BLaER1 treated with 17β-estradiol and CSF1 and Interleukin-3, amounts not matched to agents 10 nM and 100 nM (cell line): ENCODE results near the gene TMEM141.
A peak's percentile ranks its signal among the peaks of the same experiment; 100 is the strongest.
"Not testable (repeated sequence)": the region's sequence is repeated elsewhere in the genome, so short reads cannot be mapped to it uniquely, and the experiment has no call there.

Source experiments
- H3K27ac ChIP-seq, 11 experiments: shearing (Covaris generic); formaldehyde crosslinking; 2 replicates each; pipeline ENCODE4 v1.8.1; 2022
- H3K27me3 ChIP-seq, 11 experiments: shearing (Covaris generic); formaldehyde crosslinking; 2 replicates each; pipeline ENCODE4 v1.8.1; 2022
- H3K36me3 ChIP-seq, 11 experiments: shearing (Covaris generic); formaldehyde crosslinking; 2 replicates each; pipeline ENCODE4 v1.8.1; 2022
- H3K4me1 ChIP-seq, 10 experiments: shearing (Covaris generic); formaldehyde crosslinking; 2 replicates each; pipeline ENCODE4 v1.8.1; 2022
- H3K4me2 ChIP-seq, 11 experiments: shearing (Covaris generic); formaldehyde crosslinking; 2 replicates each; pipeline ENCODE4 v1.8.1; 2022
- H3K4me3 ChIP-seq, 10 experiments: shearing (Covaris generic); formaldehyde crosslinking; 2 replicates each; pipeline ENCODE4 v1.8.1; 2022
- H3K9ac ChIP-seq, 11 experiments: shearing (Covaris generic); formaldehyde crosslinking; 2 replicates each; pipeline ENCODE4 v1.8.1; 2022
- H3K9me3 ChIP-seq, 11 experiments: shearing (Covaris generic); formaldehyde crosslinking; replicated peaks in 1 of 11; 2 replicates each; pipeline ENCODE4 v1.8.1; 2022
- H4K20me1 ChIP-seq, 11 experiments: shearing (Covaris generic); formaldehyde crosslinking; 2 replicates each; pipeline ENCODE4 v1.8.1; 2022
- Cebpa-rat ChIP-seq, 11 experiments: shearing (Covaris generic); IDR thresholded peaks; 2 replicates each; pipeline ENCODE4 v1.8.1; 2022

TMEM141 gene

GRCh38 chr9:136832581-136832980, 41.4 kb downstream of the TMEM141 start:
- Histone ChIP-seq H3K27ac (no peak overlapping the region), H4K20me1 (peaks cover 0 to 94% (median 45%) of the 10 kb centered on the region in 11 experiments; a peak in 14 of 22 replicates), H3K27me3 (no peaks in the 10 kb centered on the region), H3K4me3 (no peak overlapping the region), H3K4me2 (no peak overlapping the region), H3K9me3 (no peaks in the 10 kb centered on the region), H3K36me3 (peaks cover 60 to 97% (median 82%) of the 10 kb centered on the region in 11 experiments), H3K9ac (peak overlapping the region in 1 of 11 experiments; percentile 23; a peak in 1 of 22 replicates), H3K4me1 (no peaks in the 10 kb centered on the region)
- no peak for TF ChIP-seq Cebpa-rat (IDR thresholded peaks at IDR 0.05)

GRCh38 chr9:136833381-136834048, 42.4 kb downstream of the TMEM141 start:
- H3K36me3 ChIP-seq = peaks cover 51 to 97% (median 82%) of the 10 kb centered on the region in 11 experiments
- not testable (repeated sequence) for H3K27ac ChIP-seq, H3K4me2 ChIP-seq

GRCh38 chr9:136835162-136835931, 44.2 kb downstream of the TMEM141 start:
- no peak overlapping the region; a peak in 1 of 22 replicates for H3K9ac ChIP-seq
- no peaks in the 10 kb centered on the region for H3K9me3 ChIP-seq

More at GRCh38 chr9:136833381-136834048, 42.4 kb downstream of the TMEM141 start:
- H4K20me1 ChIP-seq = peaks cover 0 to 94% (median 45%) of the 10 kb centered on the region in 11 experiments; a peak in 14 of 22 replicates
- not testable (repeated sequence) for H3K9ac ChIP-seq, H3K9me3 ChIP-seq, H3K27me3 ChIP-seq, H3K4me1 ChIP-seq, H3K4me3 ChIP-seq

GRCh38 chr9:136835932-136836904, 45.1 kb downstream of the TMEM141 start:
- Histone ChIP-seq H3K4me3 (no peak overlapping the region), H3K27me3 (no peaks in the 10 kb centered on the region), H3K4me2 (no peak overlapping the region), H4K20me1 (peaks cover 0 to 95% (median 44%) of the 10 kb centered on the region in 11 experiments; a peak in 18 of 22 replicates), H3K36me3 (peaks cover 41 to 97% (median 80%) of the 10 kb centered on the region in 11 experiments), H3K4me1 (peaks cover 10 to 20% (median 14%) of the 10 kb centered on the region in 10 experiments), H3K9me3 (no peaks in the 10 kb centered on the region), H3K27ac (no peak overlapping the region), H3K9ac (no peak overlapping the region; a peak in 1 of 22 replicates)
- no peak for TF ChIP-seq Cebpa-rat (IDR thresholded peaks at IDR 0.05)

More at GRCh38 chr9:136835162-136835931, 44.2 kb downstream of the TMEM141 start:
- no peak overlapping the region for H3K4me3 ChIP-seq
- no peak overlapping the region for H3K4me2 ChIP-seq
- peaks cover 2 to 11% (median 5%) of the 10 kb centered on the region in 10 experiments; a peak in 15 of 20 replicates for H3K4me1 ChIP-seq
- H3K27ac ChIP-seq = no peak overlapping the region
- peaks cover 0 to 95% (median 44%) of the 10 kb centered on the region in 11 experiments; a peak in 17 of 22 replicates for H4K20me1 ChIP-seq
- H3K36me3 ChIP-seq = peaks cover 46 to 97% (median 82%) of the 10 kb centered on the region in 11 experiments
- TF ChIP-seq Cebpa-rat (IDR thresholded peaks at IDR 0.05) = no peak
- H3K27me3 ChIP-seq = no peaks in the 10 kb centered on the region

GRCh38 chr9:136837146-136837855, 46.2 kb downstream of the TMEM141 start:
- Histone ChIP-seq H3K4me1 (peaks cover 21 to 31% (median 25%) of the 10 kb centered on the region in 10 experiments), H3K27ac (no peak overlapping the region), H4K20me1 (peaks cover 0 to 94% (median 44%) of the 10 kb centered on the region in 11 experiments; a peak in 20 of 22 replicates), H3K9ac (no peak overlapping the region), H3K9me3 (no peaks in the 10 kb centered on the region), H3K4me2 (no peak overlapping the region), H3K27me3 (no peaks in the 10 kb centered on the region), H3K4me3 (no peak overlapping the region), H3K36me3 (peaks cover 30 to 87% (median 70%) of the 10 kb centered on the region in 11 experiments)
- TF ChIP-seq Cebpa-rat (IDR thresholded peaks at IDR 0.05) = no peak

GRCh38 chr9:136837856-136838277, 46.7 kb downstream of the TMEM141 start:
- Histone ChIP-seq H3K4me1 (peaks cover 21 to 35% (median 29%) of the 10 kb centered on the region in 10 experiments), H3K36me3 (peaks cover 25 to 81% (median 64%) of the 10 kb centered on the region in 11 experiments; a peak in 21 of 22 replicates), H4K20me1 (peaks cover 0 to 88% (median 41%) of the 10 kb centered on the region in 11 experiments; a peak in 20 of 22 replicates)
- H3K27me3 ChIP-seq, H3K27ac ChIP-seq, H3K4me3 ChIP-seq, H3K9me3 ChIP-seq, H3K4me2 ChIP-seq, H3K9ac ChIP-seq: not testable (repeated sequence)

GRCh38 chr9:136838314-136839228, 47.4 kb downstream of the TMEM141 start:
- Histone ChIP-seq H3K4me2 (no peak overlapping the region), H3K27ac (no peak overlapping the region), H3K9me3 (no peaks in the 10 kb centered on the region), H3K4me3 (no peak overlapping the region), H3K36me3 (peaks cover 24 to 75% (median 60%) of the 10 kb centered on the region in 11 experiments; a peak in 21 of 22 replicates), H3K27me3 (peaks cover 0 to under 1% (median 0%) of the 10 kb centered on the region in 11 experiments; a peak in 2 of 22 replicates), H3K4me1 (peaks cover 28 to 42% (median 36%) of the 10 kb centered on the region in 10 experiments), H3K9ac (no peak overlapping the region; a peak in 1 of 22 replicates), H4K20me1 (peaks cover 0 to 83% (median 41%) of the 10 kb centered on the region in 11 experiments; a peak in 20 of 22 replicates)
- no peak for TF ChIP-seq Cebpa-rat (IDR thresholded peaks at IDR 0.05)
